ENCODE results near the gene C1D. TPM values are rescaled to one million over a fixed set of nuclear protein-coding genes. Genes with fewer than 3 reads are reported as not detected.

The C1D gene
- polyA plus RNA-seq, 3 donors = 14.9 to 58.4 (median 49.7) TPM

DNA sequence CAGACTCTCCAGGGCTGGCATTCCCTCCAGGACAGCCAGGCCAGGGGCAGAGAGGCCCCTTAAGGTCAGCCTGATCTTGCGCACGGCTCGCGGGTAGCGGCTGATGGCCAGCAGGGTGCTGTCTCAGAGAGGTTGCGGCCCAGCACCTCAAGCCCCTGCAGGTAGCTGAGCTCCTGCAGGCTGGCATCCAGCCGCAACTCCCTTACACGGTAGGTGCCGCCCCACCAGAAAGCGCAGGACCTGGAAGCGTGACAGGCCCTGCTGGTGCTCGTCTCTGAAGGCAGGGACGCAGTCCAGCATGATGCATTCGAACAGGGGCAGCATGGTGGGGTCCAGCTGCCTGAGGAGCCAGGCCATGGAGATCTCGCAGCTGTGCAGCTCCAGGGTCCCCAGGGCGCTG is 38.9 kb downstream of the C1D start:
- no peak overlapping the region for H3K27ac Mint-ChIP-seq
- H3K27me3 Mint-ChIP-seq (ENCODE audit: low read depth in 3 of 3) = peaks cover 5 to 24% (median 8%) of the 10 kb centered on the region in 3 donors
- Histone ChIP-seq H2AFZ (ENCODE audit: insufficient read depth, low read depth, low read length, poor library complexity, severe bottlenecking) (no peak overlapping the region), H3K4me1 (ENCODE audit: control insufficient read depth in 1 of 2, insufficient read depth in 2 of 2, low read length in 2 of 2) (no peaks in the 10 kb centered on the region), H3K36me3 (replicated peaks in 1 of 2; ENCODE audit: control insufficient read depth in 1 of 2, insufficient read depth in 2 of 2, low read length in 2 of 2) (no peaks in the 10 kb centered on the region), H3K9ac (ENCODE audit: insufficient read depth, low read length, poor library complexity, severe bottlenecking) (no peak overlapping the region), H3K79me2 (ENCODE audit: insufficient read depth, low read length) (no peaks in the 10 kb centered on the region), H3K4me2 (replicated peaks; ENCODE audit: extremely low read depth, low read length, poor library complexity, severe bottlenecking) (no peak overlapping the region), H3K27me3 (ENCODE audit: control insufficient read depth in 2 of 2, insufficient read depth in 2 of 2, low read length in 2 of 2) (peaks cover 4 to 9% of the 10 kb centered on the region in 2 donors), H3K4me3 (replicated peaks in 1 of 3; ENCODE audit: low read depth in 2 of 3, low read length in 3 of 3) (no peak overlapping the region), H4K20me1 (ENCODE audit: insufficient read depth, low read length) (no peaks in the 10 kb centered on the region), H3K27ac (ENCODE audit: low read depth in 1 of 2, low read length in 2 of 2) (no peak overlapping the region), H3K9me3 (replicated peaks in 1 of 2; ENCODE audit: control insufficient read depth in 1 of 2, insufficient read depth in 1 of 2, low read length in 2 of 2) (no peaks in the 10 kb centered on the region)
- 98% methylated on average over 16 of the region's 16 CpGs for WGBS (ENCODE audit: insufficient coverage)
- H3K9me3 Mint-ChIP-seq = peaks cover 0 to 3% (median 0%) of the 10 kb centered on the region in 7 donors
- DNase-seq = no peak
- intact Hi-C loops (cut with micrococcal nuclease) = no loop called here
- TF ChIP-seq, protein P1, sequence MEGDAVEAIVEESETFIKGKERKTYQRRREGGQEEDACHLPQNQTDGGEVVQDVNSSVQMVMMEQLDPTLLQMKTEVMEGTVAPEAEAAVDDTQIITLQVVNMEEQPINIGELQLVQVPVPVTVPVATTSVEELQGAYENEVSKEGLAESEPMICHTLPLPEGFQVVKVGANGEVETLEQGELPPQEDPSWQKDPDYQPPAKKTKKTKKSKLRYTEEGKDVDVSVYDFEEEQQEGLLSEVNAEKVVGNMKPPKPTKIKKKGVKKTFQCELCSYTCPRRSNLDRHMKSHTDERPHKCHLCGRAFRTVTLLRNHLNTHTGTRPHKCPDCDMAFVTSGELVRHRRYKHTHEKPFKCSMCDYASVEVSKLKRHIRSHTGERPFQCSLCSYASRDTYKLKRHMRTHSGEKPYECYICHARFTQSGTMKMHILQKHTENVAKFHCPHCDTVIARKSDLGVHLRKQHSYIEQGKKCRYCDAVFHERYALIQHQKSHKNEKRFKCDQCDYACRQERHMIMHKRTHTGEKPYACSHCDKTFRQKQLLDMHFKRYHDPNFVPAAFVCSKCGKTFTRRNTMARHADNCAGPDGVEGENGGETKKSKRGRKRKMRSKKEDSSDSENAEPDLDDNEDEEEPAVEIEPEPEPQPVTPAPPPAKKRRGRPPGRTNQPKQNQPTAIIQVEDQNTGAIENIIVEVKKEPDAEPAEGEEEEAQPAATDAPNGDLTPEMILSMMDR (IDR thresholded peaks at IDR 0.05) = no peak
- H3K4me1 Mint-ChIP-seq = no peaks in the 10 kb centered on the region
- no peak overlapping the region for H3K4me3 Mint-ChIP-seq
- H3K36me3 Mint-ChIP-seq = no peaks in the 10 kb centered on the region

DNA sequence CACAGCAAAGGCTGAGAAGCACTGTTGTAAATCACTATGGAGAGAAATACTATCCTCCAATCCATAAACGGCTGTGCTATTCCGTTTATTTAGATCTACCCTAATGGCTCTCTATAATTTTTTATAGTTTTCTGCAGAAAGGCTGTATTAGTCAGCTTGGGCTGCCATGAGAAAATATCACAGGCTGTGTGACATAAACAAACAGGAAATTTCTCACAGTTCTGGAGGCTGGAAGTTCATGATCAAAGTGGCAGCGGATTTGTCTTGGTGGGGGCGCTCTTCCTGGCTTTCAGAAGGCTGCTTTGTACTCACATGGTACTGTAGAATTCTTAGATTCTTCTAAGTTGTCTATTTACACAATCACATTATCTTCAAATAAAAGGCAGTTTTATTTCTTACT is 44.1 kb downstream of the C1D start:
- Histone ChIP-seq H3K79me2 (ENCODE audit: insufficient read depth, low read length) (no peaks in the 10 kb centered on the region), H3K4me3 (replicated peaks in 1 of 3; ENCODE audit: low read depth in 2 of 3, low read length in 3 of 3) (no peak overlapping the region), H3K27me3 (ENCODE audit: control insufficient read depth in 2 of 2, insufficient read depth in 2 of 2, low read length in 2 of 2) (peaks cover 7 to 9% of the 10 kb centered on the region in 2 donors), H3K4me1 (ENCODE audit: control insufficient read depth in 1 of 2, insufficient read depth in 2 of 2, low read length in 2 of 2) (no peaks in the 10 kb centered on the region), H2AFZ (ENCODE audit: insufficient read depth, low read depth, low read length, poor library complexity, severe bottlenecking) (no peak overlapping the region), H4K20me1 (ENCODE audit: insufficient read depth, low read length) (no peaks in the 10 kb centered on the region), H3K4me2 (replicated peaks; ENCODE audit: extremely low read depth, low read length, poor library complexity, severe bottlenecking) (no peak overlapping the region), H3K36me3 (replicated peaks in 1 of 2; ENCODE audit: control insufficient read depth in 1 of 2, insufficient read depth in 2 of 2, low read length in 2 of 2) (no peaks in the 10 kb centered on the region), H3K9me3 (replicated peaks in 1 of 2; ENCODE audit: control insufficient read depth in 1 of 2, insufficient read depth in 1 of 2, low read length in 2 of 2) (no peaks in the 10 kb centered on the region), H3K9ac (ENCODE audit: insufficient read depth, low read length, poor library complexity, severe bottlenecking) (no peak overlapping the region), H3K27ac (ENCODE audit: low read depth in 1 of 2, low read length in 2 of 2) (no peak overlapping the region)
- WGBS (ENCODE audit: insufficient coverage) = no CpG with 5 or more reads among the region's 4 CpGs
- Mint-ChIP-seq H3K9me3 (peaks cover 0 to 3% (median 0%) of the 10 kb centered on the region in 7 donors), H3K4me3 (no peak overlapping the region), H3K27ac (no peak overlapping the region), H3K36me3 (no peaks in the 10 kb centered on the region), H3K4me1 (no peaks in the 10 kb centered on the region), H3K27me3 (ENCODE audit: low read depth in 3 of 3) (peaks cover 6 to 27% (median 13%) of the 10 kb centered on the region in 3 donors)
- DNase-seq = no peak
- TF ChIP-seq, protein P1 (IDR thresholded peaks at IDR 0.05) = no peak
- intact Hi-C loops (cut with micrococcal nuclease) = no loop called here

All from CD14-positive monocyte (primary cell).